AG04450 (cell line): Measurements from ENCODE around the gene FAM83G. TPM values are rescaled to one million over a fixed set of nuclear protein-coding genes. Genes with fewer than 3 reads are reported as not detected.

Source experiments
- CTCF ChIA-PET: fragments of 300-600, 350-600 bp; formaldehyde crosslinking; extraction: SDS; loops from one replicate; lab custom pipeline; 2022; ENCODE audit warnings: antibody characterized with exemption, inconsistent platforms; lab: Charles Lee
- POLR2A ChIA-PET: fragments of 350-600 bp; formaldehyde crosslinking; extraction: SDS; loops from one replicate; lab custom pipeline; 2021; ENCODE audit warnings: antibody characterized with exemption, inconsistent platforms; lab: Yijun Ruan, JAX
- DNase-seq: peaks from one replicate; pipeline ENCODE4 v3.0.0-alpha.2; 2011; ENCODE audit warnings: low read depth, low spot score
- H3K27ac ChIP-seq: one replicate; pipeline ENCODE4 v1.5.1; 2012; ENCODE audit warnings: low read depth, low read length, control low read depth
- H3K27me3 ChIP-seq: one replicate; pipeline ENCODE4 v1.6.0; 2012; ENCODE audit warnings: low read length; ENCODE audit not compliant: control insufficient read depth, insufficient read depth
- H3K4me3 ChIP-seq: 2 replicates; pipeline ENCODE4 v1.5.1; 2011; ENCODE audit warnings: mild to moderate bottlenecking, low read depth, low read length, control low read depth
- H3K9me3 ChIP-seq: 2 replicates; pipeline ENCODE4 v1.5.1; 2012; ENCODE audit warnings: low read length; ENCODE audit not compliant: control insufficient read depth, insufficient read depth
- CTCF ChIP-seq: IDR thresholded peaks from 2 replicates; pipeline ENCODE4 v1.5.1; 2011; ENCODE audit warnings: low read depth, low read length, control low read depth, inconsistent platforms
- polyA plus RNA-seq: library from polyadenylated mRNA; depleted of rRNA; stranded (reverse); fragments of >200 nt; gene quantifications from 2 replicates; pipeline ENCODE4 v1.2.3, GENCODE V29; 2011

The FAM83G gene
- polyA plus RNA-seq, 1 experiment = 4.8 TPM

GRCh38 chr17:18991531-18992315 is 12.8 kb downstream of the FAM83G start:
- H3K27me3 ChIP-seq = no peaks in the 10 kb centered on the region
- peaks cover 13% of the 10 kb centered on the region for H3K9me3 ChIP-seq
- H3K27ac ChIP-seq = no peak overlapping the region
- ChIA-PET POLR2A (no interaction called here), CTCF (interaction anchor here (1.5 kb wide), 1 partner anchor 31 kb away, joined by 8 read pairs; no protein-coding TSS in a partner anchor)
- no peak for DNase-seq
- H3K4me3 ChIP-seq = no peak overlapping the region
- no peak for TF ChIP-seq CTCF

GRCh38 chr17:18990331-18990730 is 14.2 kb downstream of the FAM83G start:
- H3K27me3 ChIP-seq = no peaks in the 10 kb centered on the region
- H3K4me3 ChIP-seq = no peak overlapping the region
- TF ChIP-seq CTCF = no peak
- no peaks in the 10 kb centered on the region for H3K9me3 ChIP-seq
- no peak overlapping the region for H3K27ac ChIP-seq
- CTCF ChIA-PET = interaction anchor here (1.5 kb wide), 1 partner anchor 29 kb away, joined by 8 read pairs; no protein-coding TSS in a partner anchor
- DNase-seq = no peak
- POLR2A ChIA-PET = no interaction called here

GRCh38 chr17:18988546-18989173 is 15.9 kb downstream of the FAM83G start:
- ChIA-PET POLR2A (no interaction called here), CTCF (no interaction called here)
- DNase-seq = no peak
- Histone ChIP-seq H3K4me3 (no peak overlapping the region), H3K27ac (no peak overlapping the region), H3K27me3 (no peaks in the 10 kb centered on the region), H3K9me3 (no peaks in the 10 kb centered on the region)
- no peak for TF ChIP-seq CTCF

GRCh38 chr17:18987862-18988545 is 16.6 kb downstream of the FAM83G start:
- no peaks in the 10 kb centered on the region for H3K27me3 ChIP-seq
- H3K9me3 ChIP-seq = no peaks in the 10 kb centered on the region
- H3K4me3 ChIP-seq = no peak overlapping the region
- no peak for TF ChIP-seq CTCF
- no peak for DNase-seq
- POLR2A ChIA-PET = no interaction called here
- CTCF ChIA-PET = interaction anchor here (1.0 kb wide), 1 partner anchor 27 kb away, joined by 3 read pairs; no protein-coding TSS in a partner anchor
- no peak overlapping the region for H3K27ac ChIP-seq

- no peak for DNase-seq
- Histone ChIP-seq H3K9me3 (no peaks in the 10 kb centered on the region), H3K27ac (no peak overlapping the region), H3K4me3 (no peak overlapping the region), H3K27me3 (no peaks in the 10 kb centered on the region)
- ChIA-PET CTCF (interaction anchor here (1.0 kb wide), 1 partner anchor 26 kb away, joined by 3 read pairs; no protein-coding TSS in a partner anchor), POLR2A (no interaction called here)
- TF ChIP-seq CTCF = no peak
These were observed 17.3 kb downstream of the FAM83G start for GRCh38 chr17:18987230-18987610.
